Panc1 (cell line): ENCODE measurements around the gene SUSD6. TPM values are rescaled to one million over a fixed set of nuclear protein-coding genes. Genes with fewer than 3 reads are reported as not detected.

Source experiments
- ATAC-seq: fragments of 200-7000 bp; cut with Tn5 transposase; 2 replicates; pipeline ENCODE4 v1.9.1; 2020; ENCODE audit warnings: mild to moderate bottlenecking, moderate library complexity
- BruUV-seq: library from RNA; stranded (reverse); fragments of 400-500 nt; replicated peaks from 2 replicates; lab custom pipeline; 2021; lab: Mats Ljungman, UMichigan
- CTCF ChIA-PET: fragments of 300-600 bp; sonication (Branson Sonifier 250); formaldehyde crosslinking; loops from one replicate; lab custom pipeline; 2022; ENCODE audit warnings: antibody characterized with exemption; lab: Charles Lee
- POLR2A ChIA-PET: fragments of 300-600 bp; sonication (Branson Sonifier 250); formaldehyde crosslinking; loops from one replicate; lab custom pipeline; 2022; ENCODE audit warnings: antibody characterized with exemption; lab: Charles Lee
- DNase-seq: peaks from one replicate; pipeline ENCODE4 v3.0.0-alpha.2; 2010; ENCODE audit warnings: low read depth, low spot score
- H3K27ac ChIP-seq: 2 replicates; pipeline ENCODE4 v1.5.1; 2011; ENCODE audit warnings: mild to moderate bottlenecking, low read length, inconsistent platforms
- H3K27me3 ChIP-seq: fragments of 200-500 bp; sonication (Bioruptor generic); 2 replicates; pipeline ENCODE4 v1.6.0; 2014; ENCODE audit warnings: low read length, inconsistent platforms; ENCODE audit not compliant: control insufficient read depth, insufficient read depth
- H3K36me3 ChIP-seq: fragments of 200-500 bp; sonication (Bioruptor generic); 2 replicates; pipeline ENCODE4 v1.5.1; 2014; ENCODE audit warnings: inconsistent platforms, mild to moderate bottlenecking, low read length, moderate library complexity; ENCODE audit not compliant: control insufficient read depth, insufficient read depth
- H3K4me1 ChIP-seq: 2 replicates; pipeline ENCODE4 v1.5.1; 2011; ENCODE audit warnings: inconsistent platforms, mild to moderate bottlenecking, low read length, moderate library complexity; ENCODE audit not compliant: control insufficient read depth, insufficient read depth
- H3K4me3 ChIP-seq, 2 experiments: 2 replicates each; pipeline ENCODE4 v1.5.1; 2011 to 2012; ENCODE audit warnings: low read depth in 2 of 2, low read length in 2 of 2, mild to moderate bottlenecking in 2 of 2, inconsistent platforms in 1 of 2, moderate library complexity in 1 of 2
- H3K9me3 ChIP-seq: fragments of 200-500 bp; sonication (Bioruptor generic); 2 replicates; pipeline ENCODE4 v1.5.1; 2014; ENCODE audit warnings: low read depth, mild to moderate bottlenecking, inconsistent platforms, low read length, moderate library complexity; ENCODE audit not compliant: control insufficient read depth, insufficient read depth
- POLR2AphosphoS5 ChIP-seq: IDR thresholded peaks from 2 replicates; pipeline ENCODE4 v1.6.1; 2012; ENCODE audit warnings: mild to moderate bottlenecking, low read depth, low read length, moderate library complexity
- SIN3A ChIP-seq: IDR thresholded peaks from 2 replicates; pipeline ENCODE4 v1.6.1; 2012; ENCODE audit warnings: low read depth, mild to moderate bottlenecking, low read length, moderate library complexity, borderline replicate concordance; ENCODE audit not compliant: insufficient read depth
- TCF7L2 ChIP-seq: IDR thresholded peaks from 2 replicates; pipeline ENCODE4 v1.6.1; 2011; ENCODE audit warnings: mild to moderate bottlenecking, low read depth, low read length, inconsistent platforms
- in situ Hi-C: cut with HindIII; loops from 2 replicates; pipeline ENCODE4 v1.10.0; 2016; ENCODE audit warnings: low sequenced_read_pairs, low pct_unique_long_range_greater_than_20kb
- intact Hi-C: fragments of 100-400 bp; cut with micrococcal nuclease; formaldehyde crosslinking; loops from one replicate; pipeline ENCODE4 v1.10.0; 2022; ENCODE audit not compliant: unreplicated experiment
- total RNA-seq: library from RNA; stranded (reverse); gene quantifications from one replicate; pipeline ENCODE4 v1.2.1, GENCODE V29; 2021; ENCODE audit not compliant: unreplicated experiment
- TF ChIP-seq, protein P1 (sequence below): fragments of 450-650 bp; IDR thresholded peaks from 2 replicates; pipeline ENCODE4 v1.5.1; 2017; ENCODE audit warnings: mild to moderate bottlenecking
- TF ChIP-seq, protein P2 (sequence below), 2 experiments: IDR thresholded peaks; 2 replicates each; pipeline ENCODE4 v1.6.1; 2011 to 2012; ENCODE audit warnings: low read depth in 2 of 2, control low read depth in 1 of 2, low read length in 1 of 2, mild to moderate bottlenecking in 1 of 2, moderate library complexity in 1 of 2; ENCODE audit not compliant: insufficient read depth in 1 of 2

The SUSD6 gene
- total RNA-seq, 1 experiment from 2014 or later: 10.9 TPM

DNA sequence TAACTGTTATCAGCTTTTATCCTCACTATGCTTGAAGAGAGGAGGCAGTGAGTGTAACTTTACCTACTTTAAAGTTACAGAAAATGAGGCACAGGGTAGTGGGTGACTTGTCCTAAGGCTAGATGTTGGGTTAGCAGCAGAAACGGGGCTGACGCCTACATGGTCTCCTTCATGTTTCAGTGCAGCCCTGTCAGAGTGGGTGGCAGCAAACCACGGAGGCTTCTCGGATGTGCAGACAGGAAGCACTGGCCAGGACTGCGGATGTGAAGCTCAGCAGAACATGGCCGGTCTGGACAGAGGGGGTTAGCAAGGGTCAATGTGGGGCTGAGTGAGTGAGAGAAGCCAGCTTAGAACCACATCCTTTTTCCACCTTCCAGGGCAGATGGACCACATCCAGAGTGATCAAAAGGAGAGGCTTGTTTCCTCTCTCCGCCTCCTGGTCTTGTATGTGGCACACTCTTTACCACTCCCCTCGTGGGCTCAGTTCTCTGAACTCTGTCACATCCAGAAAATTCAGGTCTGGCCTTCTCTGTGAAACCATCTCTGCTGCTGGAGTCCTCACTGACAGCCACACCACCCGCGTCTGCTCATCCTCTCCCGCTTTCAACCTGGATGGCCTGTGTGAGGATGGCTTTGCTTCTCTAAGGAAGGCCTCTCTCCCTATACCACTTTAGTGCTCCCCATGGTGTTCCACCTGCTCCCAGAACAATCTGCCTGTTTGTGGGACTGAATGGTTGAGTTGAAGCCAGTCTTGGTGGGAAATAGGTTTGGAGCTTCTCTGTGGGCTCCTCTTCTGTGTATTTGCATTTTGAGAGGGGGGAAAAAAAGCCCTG is 14.1 kb downstream of the SUSD6 start:
- intact Hi-C loops: no loop called here
- no peak for ATAC-seq
- no TSS peak for BruUV-seq

DNA sequence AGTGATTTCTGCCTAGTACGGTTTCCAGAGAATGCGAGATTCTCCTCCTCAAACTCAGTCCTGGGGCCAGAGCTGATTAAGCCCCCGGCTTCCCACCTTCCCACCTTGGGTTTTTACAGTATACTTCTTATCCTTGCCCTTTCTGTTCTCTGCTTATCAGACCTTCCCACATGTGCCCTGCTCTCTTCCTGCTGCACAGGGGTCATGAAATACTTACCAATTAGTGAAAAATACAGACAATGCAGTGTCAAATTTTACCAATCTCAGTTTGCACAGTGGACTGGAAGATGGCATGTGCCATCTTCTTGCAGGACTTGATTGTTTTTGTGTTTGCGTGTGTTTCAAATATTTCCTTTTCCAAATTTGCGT is 14.7 kb downstream of the SUSD6 start:
- DNase-seq: no peak
- H3K36me3 ChIP-seq: no peaks in the 10 kb centered on the region
- ATAC-seq: no peak
- no peak overlapping the region for H3K4me3 ChIP-seq
- in situ Hi-C loops (no loop called here), intact Hi-C loops (no loop called here)
- ChIA-PET POLR2A (interaction anchor here (0.6 kb wide), 1 partner anchor 572 kb away, joined by 4 read pairs; no protein-coding TSS in a partner anchor), CTCF (no interaction called here)
- no TSS peak for BruUV-seq
- no peaks in the 10 kb centered on the region for H3K27me3 ChIP-seq
- H3K9me3 ChIP-seq: no peaks in the 10 kb centered on the region
- no peak for TF ChIP-seq SIN3A
- no peak for TF ChIP-seq POLR2AphosphoS5
- TF ChIP-seq, protein P1, sequence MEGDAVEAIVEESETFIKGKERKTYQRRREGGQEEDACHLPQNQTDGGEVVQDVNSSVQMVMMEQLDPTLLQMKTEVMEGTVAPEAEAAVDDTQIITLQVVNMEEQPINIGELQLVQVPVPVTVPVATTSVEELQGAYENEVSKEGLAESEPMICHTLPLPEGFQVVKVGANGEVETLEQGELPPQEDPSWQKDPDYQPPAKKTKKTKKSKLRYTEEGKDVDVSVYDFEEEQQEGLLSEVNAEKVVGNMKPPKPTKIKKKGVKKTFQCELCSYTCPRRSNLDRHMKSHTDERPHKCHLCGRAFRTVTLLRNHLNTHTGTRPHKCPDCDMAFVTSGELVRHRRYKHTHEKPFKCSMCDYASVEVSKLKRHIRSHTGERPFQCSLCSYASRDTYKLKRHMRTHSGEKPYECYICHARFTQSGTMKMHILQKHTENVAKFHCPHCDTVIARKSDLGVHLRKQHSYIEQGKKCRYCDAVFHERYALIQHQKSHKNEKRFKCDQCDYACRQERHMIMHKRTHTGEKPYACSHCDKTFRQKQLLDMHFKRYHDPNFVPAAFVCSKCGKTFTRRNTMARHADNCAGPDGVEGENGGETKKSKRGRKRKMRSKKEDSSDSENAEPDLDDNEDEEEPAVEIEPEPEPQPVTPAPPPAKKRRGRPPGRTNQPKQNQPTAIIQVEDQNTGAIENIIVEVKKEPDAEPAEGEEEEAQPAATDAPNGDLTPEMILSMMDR: no peak
- no peak for TF ChIP-seq TCF7L2
- TF ChIP-seq, protein P2, sequence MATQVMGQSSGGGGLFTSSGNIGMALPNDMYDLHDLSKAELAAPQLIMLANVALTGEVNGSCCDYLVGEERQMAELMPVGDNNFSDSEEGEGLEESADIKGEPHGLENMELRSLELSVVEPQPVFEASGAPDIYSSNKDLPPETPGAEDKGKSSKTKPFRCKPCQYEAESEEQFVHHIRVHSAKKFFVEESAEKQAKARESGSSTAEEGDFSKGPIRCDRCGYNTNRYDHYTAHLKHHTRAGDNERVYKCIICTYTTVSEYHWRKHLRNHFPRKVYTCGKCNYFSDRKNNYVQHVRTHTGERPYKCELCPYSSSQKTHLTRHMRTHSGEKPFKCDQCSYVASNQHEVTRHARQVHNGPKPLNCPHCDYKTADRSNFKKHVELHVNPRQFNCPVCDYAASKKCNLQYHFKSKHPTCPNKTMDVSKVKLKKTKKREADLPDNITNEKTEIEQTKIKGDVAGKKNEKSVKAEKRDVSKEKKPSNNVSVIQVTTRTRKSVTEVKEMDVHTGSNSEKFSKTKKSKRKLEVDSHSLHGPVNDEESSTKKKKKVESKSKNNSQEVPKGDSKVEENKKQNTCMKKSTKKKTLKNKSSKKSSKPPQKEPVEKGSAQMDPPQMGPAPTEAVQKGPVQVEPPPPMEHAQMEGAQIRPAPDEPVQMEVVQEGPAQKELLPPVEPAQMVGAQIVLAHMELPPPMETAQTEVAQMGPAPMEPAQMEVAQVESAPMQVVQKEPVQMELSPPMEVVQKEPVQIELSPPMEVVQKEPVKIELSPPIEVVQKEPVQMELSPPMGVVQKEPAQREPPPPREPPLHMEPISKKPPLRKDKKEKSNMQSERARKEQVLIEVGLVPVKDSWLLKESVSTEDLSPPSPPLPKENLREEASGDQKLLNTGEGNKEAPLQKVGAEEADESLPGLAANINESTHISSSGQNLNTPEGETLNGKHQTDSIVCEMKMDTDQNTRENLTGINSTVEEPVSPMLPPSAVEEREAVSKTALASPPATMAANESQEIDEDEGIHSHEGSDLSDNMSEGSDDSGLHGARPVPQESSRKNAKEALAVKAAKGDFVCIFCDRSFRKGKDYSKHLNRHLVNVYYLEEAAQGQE (IDR thresholded peaks at IDR 0.05; ENCODE audit: insufficient read depth in 1 of 2, low read depth in 2 of 2, low read length in 1 of 2): no peak
- H3K27ac ChIP-seq: no peak overlapping the region
- no peaks in the 10 kb centered on the region for H3K4me1 ChIP-seq

More for the DNA sequence above, 14.1 kb downstream of the SUSD6 start:
- H3K9me3 ChIP-seq: no peaks in the 10 kb centered on the region
- no peaks in the 10 kb centered on the region for H3K4me1 ChIP-seq
- no peaks in the 10 kb centered on the region for H3K27me3 ChIP-seq
- ChIA-PET POLR2A (no interaction called here), CTCF (no interaction called here)
- no peak for TF ChIP-seq POLR2AphosphoS5
- TF ChIP-seq SIN3A: no peak
- TF ChIP-seq TCF7L2: no peak
- TF ChIP-seq, protein P1: no peak
- TF ChIP-seq, protein P2 (IDR thresholded peaks at IDR 0.05; ENCODE audit: insufficient read depth in 1 of 2, low read depth in 2 of 2, low read length in 1 of 2): no peak
- in situ Hi-C loops: no loop called here
- no peak overlapping the region for H3K27ac ChIP-seq
- no peaks in the 10 kb centered on the region for H3K36me3 ChIP-seq
- H3K4me3 ChIP-seq: no peak overlapping the region
- DNase-seq: no peak
